Right cardiac atrium (tissue), 5 donors: ENCODE data around the gene SEMA7A. TPM values are rescaled to one million over a fixed set of nuclear protein-coding genes. Genes with fewer than 3 reads are reported as not detected.
"Not testable (repeated sequence)": the region's sequence is repeated elsewhere in the genome, so short reads cannot be mapped to it uniquely, and the experiment has no call there.

Experiments
- ATAC-seq, 2 donors: fragments of 200-7000 bp; cut with Tn5 transposase; one replicate each; pipeline versions ENCODE4 v1.8.0 to v1.9.1; 2020; ENCODE audit warnings: moderate library complexity in 2 of 2, mild to moderate bottlenecking in 1 of 2
- DNase-seq, 3 donors: peaks; one replicate each; pipeline ENCODE4 v3.0.0-alpha.2; 2020
- H3K27ac ChIP-seq: one replicate; pipeline ENCODE4 v1.5.1; 2013; ENCODE audit warnings: mild to moderate bottlenecking, low read length, control low read depth, moderate library complexity
- H3K27me3 ChIP-seq: one replicate; pipeline ENCODE4 v1.6.1; 2013; ENCODE audit not compliant: control insufficient read depth, insufficient read depth
- H3K4me1 ChIP-seq: one replicate; pipeline ENCODE4 v1.6.1; 2013; ENCODE audit warnings: low read length; ENCODE audit not compliant: control insufficient read depth, insufficient read depth
- H3K4me3 ChIP-seq: one replicate; pipeline ENCODE4 v1.5.1; 2013; ENCODE audit warnings: low read length, control low read depth
- H3K9me3 ChIP-seq: one replicate; pipeline ENCODE4 v1.6.1; 2013; ENCODE audit warnings: low read length; ENCODE audit not compliant: control insufficient read depth
- WGBS: extraction: QIAGEN DNeasy Blood & Tissue Kit; methylation state at CpG from one replicate; pipeline ENCODE4 v1.1.7; 2013; 5-methylcytosine and 5-hydroxymethylcytosine counted together
- intact Hi-C, 4 donors: fragments of 100-400 bp; cut with DNase I; formaldehyde crosslinking; loops; one replicate each; pipeline versions ENCODE4 v1.11.0 to v1.14.0; 2022 to 2023
- polyA plus RNA-seq: library from polyadenylated mRNA; stranded (reverse); fragments of 200-250 nt; gene quantifications from one replicate; pipeline ENCODE4 v1.2.3, GENCODE V29; 2013
- total RNA-seq, 4 donors: library from RNA; stranded (reverse); fragmentation: NEBNext Ultra II Directional; extraction: Animal tissue kit (Norgen Biotek cat#: 25700); gene quantifications; one replicate each; pipeline ENCODE4 v1.2.1, GENCODE V29; 2021
- donor health status: healthy with polysubstance abuse.
- donor health status: DM: no; HTN: yes; CAD: no.
- donor health status: DM: no; HTN: no; CAD: no.
- donor health status: DM: no; HTN: yes; CAD: no; lungs with severe emphysema.
- donor health status: DM: yes; HTN: yes; CAD: no.

SEMA7A gene
- total and polyA plus RNA-seq, 5 donors = 1.7 to 3.3 (median 2.0) TPM

GRCh38 chr15:74461847-74462511, 28.2 kb upstream of the SEMA7A start:
- Histone ChIP-seq H3K4me1 (peaks cover 2% of the 10 kb centered on the region), H3K27ac (no peak overlapping the region), H3K9me3 (no peaks in the 10 kb centered on the region), H3K4me3 (peak overlapping the region; percentile 90), H3K27me3 (no peaks in the 10 kb centered on the region)
- ATAC-seq = no peak
- intact Hi-C loops = loop anchor here in 1 of 4 donors (10.0 kb wide), 1 partner anchor 153 kb away; the partner anchor contains the start of gene CLK3
- 42% methylated on average over 8 of the region's 8 CpGs for WGBS
- DNase-seq = no peak

GRCh38 chr15:74460871-74461846, 27.4 kb upstream of the SEMA7A start, which contains the start of gene UBL7:
Gene UBL7 (minus strand): TSS chr15:74461160. CDS start chr15:74458867, 2,293 bp downstream.
- intact Hi-C loops = loop anchor here in 1 of 4 donors (10.0 kb wide), 1 partner anchor 154 kb away; the partner anchor contains the start of gene CLK3
- H3K27ac ChIP-seq = peak within 1 kb of the TSS; percentile 83
- WGBS = under 1% methylated on average over 54 of the region's 54 CpGs
- H3K27me3 ChIP-seq = no peaks in the 10 kb centered on the region
- DNase-seq (peak; percentile 97 to 99 (median 98)), ATAC-seq (peak; percentile 99 to 100)
- H3K9me3 ChIP-seq = no peaks in the 10 kb centered on the region
- H3K4me1 ChIP-seq = peaks cover 2% of the 10 kb centered on the region
- peak within 1 kb of the TSS; percentile 90 for H3K4me3 ChIP-seq

- no peak for ATAC-seq
- no peak overlapping the region for H3K27ac ChIP-seq
These were observed 26.5 kb upstream of the SEMA7A start for GRCh38 chr15:74460298-74460697.

GRCh38 chr15:74459798-74460197, 26.0 kb upstream of the SEMA7A start:
- H3K4me3 ChIP-seq, H3K27me3 ChIP-seq, H3K9me3 ChIP-seq, H3K4me1 ChIP-seq, ATAC-seq, DNase-seq, H3K27ac ChIP-seq: not testable (repeated sequence)
- intact Hi-C loops = loop anchor here in 1 of 4 donors (10.0 kb wide), 1 partner anchor 155 kb away; the partner anchor contains the start of gene CLK3
- WGBS = 97% methylated on average over 14 of the region's 14 CpGs

More at GRCh38 chr15:74460298-74460697, 26.5 kb upstream of the SEMA7A start:
- intact Hi-C loops = loop anchor here in 1 of 4 donors (10.0 kb wide), 1 partner anchor 155 kb away; the partner anchor contains the start of gene CLK3
- Histone ChIP-seq H3K9me3 (no peaks in the 10 kb centered on the region), H3K4me1 (peaks cover 2% of the 10 kb centered on the region), H3K27me3 (no peaks in the 10 kb centered on the region), H3K4me3 (peak overlapping the region; percentile 90)
- DNase-seq = no peak
- 54% methylated on average over 2 of the region's 2 CpGs for whole genome bisulfite sequencing

- Histone ChIP-seq H3K4me3 (no peak overlapping the region), H3K9me3 (no peaks in the 10 kb centered on the region), H3K27ac (no peak overlapping the region), H3K27me3 (no peaks in the 10 kb centered on the region), H3K4me1 (peaks cover 2% of the 10 kb centered on the region)
- WGBS = 95% methylated on average over 3 of the region's 3 CpGs
- intact Hi-C loops = no loop called here
- DNase-seq (no peak), ATAC-seq (no peak)
These were observed 24.7 kb upstream of the SEMA7A start for GRCh38 chr15:74458473-74458872.

GRCh38 chr15:74457036-74457435, 23.3 kb upstream of the SEMA7A start:
- ATAC-seq, DNase-seq, H3K4me1 ChIP-seq, H3K27ac ChIP-seq, H3K4me3 ChIP-seq, H3K27me3 ChIP-seq, intact Hi-C loops, H3K9me3 ChIP-seq: not testable (repeated sequence)
- WGBS = 96% methylated on average over 10 of the region's 10 CpGs

GRCh38 chr15:74454764-74455500, 21.2 kb upstream of the SEMA7A start:
- H3K27ac ChIP-seq = no peak overlapping the region
- intact Hi-C loops = no loop called here
- no peak for DNase-seq
- H3K4me3 ChIP-seq = no peak overlapping the region
- no peaks in the 10 kb centered on the region for H3K9me3 ChIP-seq
- no peak for ATAC-seq
- H3K27me3 ChIP-seq = no peaks in the 10 kb centered on the region
- H3K4me1 ChIP-seq = peaks cover 2% of the 10 kb centered on the region

GRCh38 chr15:74453925-74454763, 20.4 kb upstream of the SEMA7A start:
- H3K27ac ChIP-seq = no peak overlapping the region
- peaks cover 2% of the 10 kb centered on the region for H3K4me1 ChIP-seq
- DNase-seq (no peak), ATAC-seq (no peak)
- intact Hi-C loops = no loop called here
- H3K27me3 ChIP-seq = no peaks in the 10 kb centered on the region
- H3K4me3 ChIP-seq = no peak overlapping the region
- 73% methylated on average over 13 of the region's 13 CpGs for WGBS
- no peaks in the 10 kb centered on the region for H3K9me3 ChIP-seq

GRCh38 chr15:74451861-74452835, 18.4 kb upstream of the SEMA7A start:
- Histone ChIP-seq H3K4me1 (peaks cover 2% of the 10 kb centered on the region), H3K4me3 (no peak overlapping the region), H3K9me3 (no peaks in the 10 kb centered on the region), H3K27ac (no peak overlapping the region), H3K27me3 (no peaks in the 10 kb centered on the region)
- no peak for ATAC-seq
- DNase-seq = no peak
- 83% methylated on average over 16 of the region's 16 CpGs for WGBS
- intact Hi-C loops = no loop called here
